GM12878 (cell line): ENCODE data around the gene PAM. TPM values are rescaled to one million over a fixed set of nuclear protein-coding genes. Genes with fewer than 3 reads are reported as not detected.

Experiments used
- ATAC-seq: fragments of 200-7000 bp; cut with Tn5 transposase; 3 replicates; pipeline ENCODE4 v1.9.1; 2020; ENCODE audit warnings: mild to moderate bottlenecking, moderate library complexity
- BruUV-seq: library from RNA; stranded (reverse); fragments of 400-500 nt; replicated peaks from 2 replicates; lab custom pipeline; 2021; lab: Mats Ljungman, UMichigan
- CTCF ChIA-PET: fragments of 300-600 bp; sonication (Branson Sonifier 250); formaldehyde crosslinking; extraction: SDS; loops from one replicate; lab custom pipeline; 2021; ENCODE audit warnings: inconsistent platforms; lab: Yijun Ruan, JAX
- POLR2A ChIA-PET: fragments of 350-600 bp; formaldehyde crosslinking; extraction: SDS; loops from one replicate; lab custom pipeline; 2021; ENCODE audit warnings: inconsistent platforms; lab: Charles Lee
- RAD21 ChIA-PET: fragments of 300-600 bp; sonication (Branson Sonifier 250); formaldehyde crosslinking; loops from one replicate; lab custom pipeline; 2023; ENCODE audit warnings: antibody characterized with exemption; ENCODE audit not compliant: unreplicated experiment; lab: Charles Lee
- SMC1A ChIA-PET: fragments of 300-600 bp; sonication (Branson Sonifier 250); formaldehyde crosslinking; loops from one replicate; lab custom pipeline; 2023; ENCODE audit not compliant: unreplicated experiment, uncharacterized antibody; lab: Charles Lee
- DNase-seq: peaks from one replicate; pipeline ENCODE4 v3.0.0-alpha.2; 2011; ENCODE audit warnings: low read depth, low spot score
- FAIRE-seq: peaks from 3 replicates; lab custom pipeline; 2011; peaks lifted over from hg19 to GRCh38; lab: Jason Lieb, UNC
- H2AFZ ChIP-seq: 2 replicates; pipeline ENCODE4 v1.6.0; 2011; ENCODE audit warnings: low read depth, low read length, control low read depth; ENCODE audit not compliant: control insufficient read depth
- H3K27ac ChIP-seq: 2 replicates; pipeline ENCODE4 v1.5.1; 2011; ENCODE audit warnings: control low read depth; ENCODE audit not compliant: control insufficient read depth, insufficient read depth
- H3K27me3 ChIP-seq, 2 experiments: replicated peaks in 1 of 2; 2 replicates each; pipeline versions ENCODE4 v1.6.0 to v1.6.1; 2011; ENCODE audit warnings: low read length in 1 of 2; ENCODE audit not compliant: control insufficient read depth in 2 of 2, insufficient read depth in 2 of 2
- H3K36me3 ChIP-seq, 2 experiments: 2 replicates each; pipeline ENCODE4 v1.5.1; 2011; ENCODE audit warnings: low read length in 1 of 2; ENCODE audit not compliant: control insufficient read depth in 2 of 2, insufficient read depth in 2 of 2
- H3K4me1 ChIP-seq: 2 replicates; pipeline ENCODE4 v1.6.1; 2011; ENCODE audit warnings: mild to moderate bottlenecking, low read length, moderate library complexity, mixed read lengths; ENCODE audit not compliant: control insufficient read depth, insufficient read depth
- H3K4me2 ChIP-seq: 2 replicates; pipeline ENCODE4 v1.6.0; 2011; ENCODE audit warnings: control low read depth; ENCODE audit not compliant: control insufficient read depth, insufficient read depth
- H3K4me3 ChIP-seq: fragments of 200-600 bp; sonication (generic); 2 replicates; pipeline ENCODE4 v1.5.1; 2016
- H3K79me2 ChIP-seq: 2 replicates; pipeline ENCODE4 v1.6.0; 2011; ENCODE audit warnings: low read length; ENCODE audit not compliant: control insufficient read depth, insufficient read depth
- H3K9ac ChIP-seq: 2 replicates; pipeline ENCODE4 v1.8.0; 2011; ENCODE audit warnings: low read length, control low read depth, mixed read lengths; ENCODE audit not compliant: control insufficient read depth, insufficient read depth
- H3K9me3 ChIP-seq: replicated peaks from 3 replicates; pipeline ENCODE4 v1.5.1; 2011; ENCODE audit warnings: mild to moderate bottlenecking, low read length; ENCODE audit not compliant: control insufficient read depth, insufficient read depth
- H4K20me1 ChIP-seq: 2 replicates; pipeline ENCODE4 v1.6.0; 2011; ENCODE audit not compliant: control insufficient read depth, insufficient read depth
- CBFB ChIP-seq: IDR thresholded peaks from 2 replicates; pipeline ENCODE4 v1.6.1; 2016; ENCODE audit warnings: antibody characterized with exemption, low read depth
- CHD4 ChIP-seq: fragments of 200-600 bp; sonication (generic); IDR thresholded peaks from 2 replicates; pipeline ENCODE4 v1.6.1; 2016; ENCODE audit warnings: mild to moderate bottlenecking
- EED ChIP-seq: sonication (generic); IDR thresholded peaks from 2 replicates; pipeline ENCODE4 v1.6.1; 2016; ENCODE audit warnings: antibody characterized with exemption, low read depth
- EGR1 ChIP-seq, 2 experiments: IDR thresholded peaks; 1 replicate in 1 of 2; 2 replicates in 1 of 2; pipeline ENCODE4 v1.6.1; 2011 to 2012; ENCODE audit warnings: low read depth in 2 of 2, low read length in 2 of 2, borderline replicate concordance in 1 of 2, mild to moderate bottlenecking in 1 of 2, moderate library complexity in 1 of 2
- GABPA ChIP-seq: IDR thresholded peaks from 2 replicates; pipeline ENCODE4 v1.6.1; 2014; ENCODE audit warnings: antibody characterized with exemption, low read depth, mild to moderate bottlenecking, inconsistent platforms
- HCFC1 ChIP-seq: fragments of 150-350 bp; IDR thresholded peaks from 2 replicates; pipeline ENCODE4 v1.6.1; 2014; ENCODE audit warnings: low read length
- MTA3 ChIP-seq: IDR thresholded peaks from 2 replicates; pipeline ENCODE4 v1.6.1; 2012; ENCODE audit warnings: low read length, inconsistent platforms, borderline replicate concordance
- PAX5 ChIP-seq: IDR thresholded peaks from 2 replicates; pipeline ENCODE4 v1.6.1; 2011; ENCODE audit warnings: low read depth, low read length, borderline replicate concordance
- POLR2A ChIP-seq: IDR thresholded peaks from 2 replicates; pipeline ENCODE4 v1.6.1; 2011; ENCODE audit warnings: low read depth, mild to moderate bottlenecking, low read length
- SIN3A ChIP-seq: IDR thresholded peaks from 2 replicates; pipeline ENCODE4 v1.6.1; 2012; ENCODE audit warnings: low read depth, low read length, improper control_type of control experiment
- SP1 ChIP-seq: IDR thresholded peaks from one replicate; pipeline ENCODE4 v1.6.1; 2011; ENCODE audit warnings: low read depth, low read length
- SPI1 ChIP-seq: IDR thresholded peaks from 2 replicates; pipeline ENCODE4 v1.6.1; 2011; ENCODE audit warnings: low read depth, mild to moderate bottlenecking, low read length, moderate library complexity, borderline replicate concordance; ENCODE audit not compliant: insufficient read depth
- SREBF1 ChIP-seq: IDR thresholded peaks from 2 replicates; pipeline ENCODE4 v1.6.1; 2012; ENCODE audit warnings: mild to moderate bottlenecking, low read length
- ZNF274 ChIP-seq: IDR thresholded peaks from one replicate; pipeline ENCODE4 v1.8.0; 2011; ENCODE audit not compliant: insufficient read length, insufficient read depth
- WGBS: methylation state at CpG from one replicate; pipeline ENCODE4 v1.1.6; 2016; ENCODE audit warnings: low lambda C conversion rate; ENCODE audit not compliant: insufficient replicate concordance, insufficient coverage; ENCODE audit errors: missing lambda C conversion rate; 5-methylcytosine and 5-hydroxymethylcytosine counted together
- in situ Hi-C: fragments of 300-500 bp; cut with MboI; formaldehyde crosslinking; loops from 9 replicates; pipeline ENCODE4 v1.14.3; 2018; ENCODE audit warnings: mixed read lengths
- intact Hi-C: fragments of 100-400 bp; cut with micrococcal nuclease; formaldehyde crosslinking; loops from one replicate; pipeline ENCODE4 v1.14.2; 2022; ENCODE audit not compliant: unreplicated experiment
- polyA plus RNA-seq, 11 experiments: library from polyadenylated mRNA; depleted of rRNA in 4 of 11; unstranded in 6 of 11; stranded (reverse) in 5 of 11; fragments of >200 nt; fragmentation: Nextera tagmentation in 4 of 11; fragmentation: Illumina TruSeq in 1 of 11; extraction: Ambion mirVana in 4 of 11; extraction: Trizol in 1 of 11; gene quantifications; 1 replicate in 1 of 11; 2 replicates in 10 of 11; pipeline versions ENCODE4 v1.2.1 to v1.2.3, GENCODE V29; 2011 to 2016; ENCODE audit warnings: inconsistent platforms in 2 of 11, missing spikeins in 2 of 11, low read depth in 1 of 11
- total RNA-seq, 4 experiments: library from RNA; depleted of rRNA in 3 of 4; stranded (reverse); fragments of >200 nt in 3 of 4; fragmentation: Illumina TruSeq in 1 of 4; extraction: Trizol in 1 of 4; gene quantifications; 2 replicates each; pipeline versions ENCODE4 v1.2.1 to v1.2.3, GENCODE V29; 2013 to 2021
- TF ChIP-seq, protein P1 (sequence below): IDR thresholded peaks from 2 replicates; pipeline ENCODE4 v1.6.1; 2011; ENCODE audit warnings: low read depth, low read length, improper control_type of control experiment, borderline replicate concordance
- TF ChIP-seq, protein P2 (sequence below): fragments of 450-650 bp; IDR thresholded peaks from 2 replicates; pipeline ENCODE4 v1.6.1; 2016; ENCODE audit warnings: mild to moderate bottlenecking

PAM gene
- total and polyA plus RNA-seq, 10 of the 15 experiments (the other 5 are each of a cell fraction or from before 2014, with no cell fraction given), result 5.5 to 72.5 (median 15.4) TPM

DNA sequence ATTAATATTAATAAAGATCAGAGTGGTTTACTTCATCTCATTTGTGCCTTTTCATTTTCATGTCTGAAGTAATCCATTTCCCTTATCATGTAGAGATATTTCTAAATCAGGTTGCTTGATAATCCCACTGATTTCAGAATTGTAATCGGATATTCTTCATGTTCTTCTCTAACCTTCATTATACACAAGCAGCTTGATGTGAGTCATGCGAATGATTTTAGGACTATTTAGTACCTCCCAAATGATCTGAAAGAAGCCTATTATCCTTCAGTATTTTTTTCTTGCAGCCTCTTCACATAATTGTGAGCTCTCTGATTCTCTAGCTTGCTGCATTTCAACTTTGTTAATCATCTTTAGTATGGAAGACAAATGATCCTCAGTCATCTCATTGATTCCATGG is 182.8 kb downstream of the PAM start:
- Histone ChIP-seq H3K4me1 (no peaks in the 10 kb centered on the region), H3K9ac (no peak overlapping the region), H3K79me2 (no peaks in the 10 kb centered on the region), H3K27me3 (no peaks in the 10 kb centered on the region), H2AFZ (no peak overlapping the region), H3K36me3 (no peaks in the 10 kb centered on the region; a peak in 1 of 4 replicates), H4K20me1 (no peaks in the 10 kb centered on the region), H3K4me2 (no peak overlapping the region), H3K4me3 (no peak overlapping the region), H3K9me3 (no peaks in the 10 kb centered on the region), H3K27ac (no peak overlapping the region)
- CTCF ChIA-PET, result interaction anchor here (0.6 kb wide), 1 partner anchor 20 kb away, joined by 3 read pairs; no protein-coding TSS in a partner anchor
- SMC1A ChIA-PET, result interaction anchor here (1.3 kb wide), 1 partner anchor 20 kb away, joined by 3 read pairs; no protein-coding TSS in a partner anchor
- POLR2A ChIA-PET, result no interaction called here
- in situ Hi-C loops, result no loop called here
- ATAC-seq, result no peak
- RAD21 ChIA-PET, result no interaction called here
- TF ChIP-seq, protein P1, sequence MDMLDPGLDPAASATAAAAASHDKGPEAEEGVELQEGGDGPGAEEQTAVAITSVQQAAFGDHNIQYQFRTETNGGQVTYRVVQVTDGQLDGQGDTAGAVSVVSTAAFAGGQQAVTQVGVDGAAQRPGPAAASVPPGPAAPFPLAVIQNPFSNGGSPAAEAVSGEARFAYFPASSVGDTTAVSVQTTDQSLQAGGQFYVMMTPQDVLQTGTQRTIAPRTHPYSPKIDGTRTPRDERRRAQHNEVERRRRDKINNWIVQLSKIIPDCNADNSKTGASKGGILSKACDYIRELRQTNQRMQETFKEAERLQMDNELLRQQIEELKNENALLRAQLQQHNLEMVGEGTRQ, result no peak
- TF ChIP-seq SREBF1, result no peak
- TF ChIP-seq PAX5, result no peak
- no peak for TF ChIP-seq EED
- no peak for TF ChIP-seq HCFC1
- no peak for TF ChIP-seq SIN3A
- no peak for TF ChIP-seq ZNF274
- TF ChIP-seq CBFB, result no peak
- TF ChIP-seq, protein P2, sequence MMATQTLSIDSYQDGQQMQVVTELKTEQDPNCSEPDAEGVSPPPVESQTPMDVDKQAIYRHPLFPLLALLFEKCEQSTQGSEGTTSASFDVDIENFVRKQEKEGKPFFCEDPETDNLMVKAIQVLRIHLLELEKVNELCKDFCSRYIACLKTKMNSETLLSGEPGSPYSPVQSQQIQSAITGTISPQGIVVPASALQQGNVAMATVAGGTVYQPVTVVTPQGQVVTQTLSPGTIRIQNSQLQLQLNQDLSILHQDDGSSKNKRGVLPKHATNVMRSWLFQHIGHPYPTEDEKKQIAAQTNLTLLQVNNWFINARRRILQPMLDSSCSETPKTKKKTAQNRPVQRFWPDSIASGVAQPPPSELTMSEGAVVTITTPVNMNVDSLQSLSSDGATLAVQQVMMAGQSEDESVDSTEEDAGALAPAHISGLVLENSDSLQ, result no peak
- TF ChIP-seq POLR2A, result no peak
- no peak for TF ChIP-seq CHD4
- no peak for TF ChIP-seq SP1
- no peak for TF ChIP-seq MTA3
- no peak for TF ChIP-seq SPI1
- TF ChIP-seq GABPA, result no peak
- no peak for TF ChIP-seq EGR1 (IDR thresholded peaks at IDR 0.05; ENCODE audit: borderline replicate concordance in 1 of 2, low read depth in 2 of 2, low read length in 2 of 2)
- no TSS peak for BruUV-seq
- intact Hi-C loops, result loop anchor here (10.0 kb wide), 1 partner anchor 197 kb away; no protein-coding TSS in a partner anchor
- no peak for FAIRE-seq
- no peak for DNase-seq
- 100% methylated on average over 2 of the region's 2 CpGs for WGBS
